ENCODE data around the gene E2F8. TPM values are rescaled to one million over a fixed set of nuclear protein-coding genes. Genes with fewer than 3 reads are reported as not detected.

The E2F8 gene
- total and polyA plus RNA-seq, 2 donors (not counting 1 experiment from before 2014, with no cell fraction given): 0.17 to 0.94 TPM

- H4K20me1 ChIP-seq (ENCODE audit: control insufficient read depth, extremely low read depth, insufficient read depth, low read length): no peaks in the 10 kb centered on the region
- no peak overlapping the region for H3K9ac ChIP-seq (ENCODE audit: insufficient read depth, low read length)
- no peak overlapping the region for H3K4me2 ChIP-seq (ENCODE audit: extremely low read depth, insufficient read depth, low read length)
- TF ChIP-seq CTCF (conservative IDR thresholded peaks at IDR 0.05 in 1 of 2, IDR thresholded peaks at IDR 0.05 in 1 of 2; ENCODE audit: low read depth in 1 of 2, low read length in 2 of 2) (no peak), EZH2 (IDR thresholded peaks at IDR 0.05; ENCODE audit: low read length, missing control alignments) (no peak)
- no peaks in the 10 kb centered on the region for H3K79me2 ChIP-seq (ENCODE audit: control insufficient read depth, insufficient read depth, low read length)
- H3K36me3 ChIP-seq (ENCODE audit: control insufficient read depth, insufficient read depth, low read length): no peaks in the 10 kb centered on the region
- no peaks in the 10 kb centered on the region for H3K4me1 ChIP-seq (ENCODE audit: control insufficient read depth, extremely low read depth, insufficient read depth, low read length)
- H2AFZ ChIP-seq (ENCODE audit: low read length): no peak overlapping the region
- no peaks in the 10 kb centered on the region for H3K27me3 ChIP-seq (ENCODE audit: control insufficient read depth, insufficient read depth, low read length)
- no peak overlapping the region for H3K4me3 ChIP-seq (replicated peaks in 1 of 4; ENCODE audit: control extremely low read depth in 1 of 4, insufficient read depth in 1 of 4, low read depth in 3 of 4, low read length in 4 of 4)
- H3K27ac ChIP-seq (ENCODE audit: insufficient read depth, low read length): no peak overlapping the region
- DNase-seq (ENCODE audit: low read depth in 2 of 2): no peak
- no peaks in the 10 kb centered on the region for H3K9me3 ChIP-seq (ENCODE audit: control insufficient read depth, insufficient read depth, low read depth, low read length)
These were observed 64.0 kb downstream of the E2F8 start for GRCh38 chr11:19176629-19177186.

Other genes starting within 250 kb of the E2F8 start
- gene MRGPRX2, start 180.2 kb downstream of the E2F8 start, total RNA-seq: not detected in 2 replicates
- gene MRGPRX2, start 180.2 kb downstream of the E2F8 start, polyA plus RNA-seq: not detected in 2 replicates
- gene ZDHHC13, start 123.8 kb downstream of the E2F8 start, total RNA-seq: 10.0 and 11.1 TPM in 2 replicates
- gene ZDHHC13, start 123.8 kb downstream of the E2F8 start, polyA plus RNA-seq: 11.0 and 16.1 TPM in 2 replicates
- not detected in 2 replicates for gene CSRP3, start 39.0 kb downstream of the E2F8 start, total RNA-seq
- gene CSRP3, start 39.0 kb downstream of the E2F8 start, polyA plus RNA-seq: 0.15 TPM in 1 of 2 replicates, not detected in the other

Data from fibroblast of lung (primary cell).